ENCODE results near the gene CEACAM16. TPM values are rescaled to one million over a fixed set of nuclear protein-coding genes. Genes with fewer than 3 reads are reported as not detected.

The CEACAM16 gene
- total RNA-seq, 6 donors from 2014 or later = not detected

DNA sequence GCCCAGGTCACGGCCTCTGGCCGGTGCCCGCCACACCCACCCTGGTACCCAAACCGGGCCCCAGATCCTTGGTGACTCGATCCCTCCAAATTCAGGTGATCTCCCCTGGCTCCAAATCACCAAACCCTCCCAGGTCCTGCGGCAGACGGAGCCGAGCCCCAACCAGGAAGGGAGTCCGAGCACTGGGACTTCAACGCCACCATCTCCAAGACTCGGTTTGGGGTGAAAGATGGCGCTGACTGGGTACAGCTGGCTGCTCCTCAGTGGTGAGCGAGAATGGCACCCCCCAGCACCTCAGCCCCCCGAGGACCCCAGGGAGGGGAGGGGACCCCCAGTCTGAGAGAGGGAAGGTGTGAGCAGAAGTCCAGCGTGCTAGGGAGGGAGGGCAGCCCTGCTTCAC lies 2.3 kb downstream of the CEACAM16 start:
- 86 to 90% methylated on average over 11 of the region's 15 CpGs for WGBS, 2 donors
- TF ChIP-seq POLR2AphosphoS5 (IDR thresholded peaks at IDR 0.05) = no peak
- no peak for TF ChIP-seq EP300 (IDR thresholded peaks at IDR 0.05)
- TF ChIP-seq, protein P1, sequence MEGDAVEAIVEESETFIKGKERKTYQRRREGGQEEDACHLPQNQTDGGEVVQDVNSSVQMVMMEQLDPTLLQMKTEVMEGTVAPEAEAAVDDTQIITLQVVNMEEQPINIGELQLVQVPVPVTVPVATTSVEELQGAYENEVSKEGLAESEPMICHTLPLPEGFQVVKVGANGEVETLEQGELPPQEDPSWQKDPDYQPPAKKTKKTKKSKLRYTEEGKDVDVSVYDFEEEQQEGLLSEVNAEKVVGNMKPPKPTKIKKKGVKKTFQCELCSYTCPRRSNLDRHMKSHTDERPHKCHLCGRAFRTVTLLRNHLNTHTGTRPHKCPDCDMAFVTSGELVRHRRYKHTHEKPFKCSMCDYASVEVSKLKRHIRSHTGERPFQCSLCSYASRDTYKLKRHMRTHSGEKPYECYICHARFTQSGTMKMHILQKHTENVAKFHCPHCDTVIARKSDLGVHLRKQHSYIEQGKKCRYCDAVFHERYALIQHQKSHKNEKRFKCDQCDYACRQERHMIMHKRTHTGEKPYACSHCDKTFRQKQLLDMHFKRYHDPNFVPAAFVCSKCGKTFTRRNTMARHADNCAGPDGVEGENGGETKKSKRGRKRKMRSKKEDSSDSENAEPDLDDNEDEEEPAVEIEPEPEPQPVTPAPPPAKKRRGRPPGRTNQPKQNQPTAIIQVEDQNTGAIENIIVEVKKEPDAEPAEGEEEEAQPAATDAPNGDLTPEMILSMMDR (IDR thresholded peaks at IDR 0.05) = no peak
- TF ChIP-seq POLR2A (IDR thresholded peaks at IDR 0.05) = no peak
- Histone ChIP-seq H3K9me3 (no peaks in the 10 kb centered on the region), H3K4me1 (peaks cover 0 to 7% (median 2%) of the 10 kb centered on the region in 4 donors), H3K27ac (no peak overlapping the region), H3K27me3 (no peaks in the 10 kb centered on the region), H3K4me3 (no peak overlapping the region), H3K36me3 (no peaks in the 10 kb centered on the region)
- DNase-seq = peak in 1 of 2 donors; percentile 52
- no peak for ATAC-seq (ENCODE audit: low FRiP score in 2 of 2)

DNA sequence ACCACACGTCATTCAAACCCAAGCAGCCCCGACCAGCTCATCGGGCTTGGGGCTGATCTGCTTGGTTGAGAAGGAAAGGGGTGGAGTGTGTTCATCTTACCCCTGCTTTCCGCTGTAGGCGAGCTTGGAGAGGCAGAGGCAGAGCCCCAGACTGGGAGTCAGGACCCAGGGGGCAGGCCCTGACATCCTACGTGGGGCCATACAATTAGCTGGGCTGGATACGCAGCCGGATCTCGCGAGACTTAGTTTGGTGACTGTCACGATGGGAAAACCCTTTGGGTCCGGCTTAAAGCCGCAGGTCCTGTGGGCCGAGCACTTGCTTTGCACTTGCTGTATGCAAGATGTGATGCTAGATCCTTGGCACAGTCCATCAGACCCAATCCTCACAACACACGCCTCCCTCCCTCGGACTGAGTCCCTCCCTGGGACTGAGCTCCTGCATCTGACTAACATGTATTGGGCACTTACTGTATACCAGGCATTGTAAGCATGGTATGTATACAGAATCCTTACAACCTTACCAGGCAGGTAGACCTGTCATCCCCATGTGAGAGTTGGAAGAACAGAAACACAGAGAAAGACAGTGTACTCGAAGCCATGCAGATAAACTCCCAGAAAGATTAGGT lies 3.7 kb downstream of the CEACAM16 start:
- H3K36me3 ChIP-seq = no peaks in the 10 kb centered on the region
- H3K4me1 ChIP-seq = no peaks in the 10 kb centered on the region
- TF ChIP-seq EP300 (IDR thresholded peaks at IDR 0.05) (no peak), POLR2A (IDR thresholded peaks at IDR 0.05) (no peak), POLR2AphosphoS5 (IDR thresholded peaks at IDR 0.05) (no peak)
- TF ChIP-seq, protein P1 (IDR thresholded peaks at IDR 0.05) = no peak
- H3K9me3 ChIP-seq = no peaks in the 10 kb centered on the region
- no peak overlapping the region for H3K27ac ChIP-seq
- H3K4me3 ChIP-seq = no peak overlapping the region
- ATAC-seq (ENCODE audit: low FRiP score in 2 of 2) (no peak), DNase-seq (no peak)
- no peaks in the 10 kb centered on the region for H3K27me3 ChIP-seq
- 88 to 90% methylated on average over 6 to 17 of the region's 17 CpGs for WGBS, 2 donors

DNA sequence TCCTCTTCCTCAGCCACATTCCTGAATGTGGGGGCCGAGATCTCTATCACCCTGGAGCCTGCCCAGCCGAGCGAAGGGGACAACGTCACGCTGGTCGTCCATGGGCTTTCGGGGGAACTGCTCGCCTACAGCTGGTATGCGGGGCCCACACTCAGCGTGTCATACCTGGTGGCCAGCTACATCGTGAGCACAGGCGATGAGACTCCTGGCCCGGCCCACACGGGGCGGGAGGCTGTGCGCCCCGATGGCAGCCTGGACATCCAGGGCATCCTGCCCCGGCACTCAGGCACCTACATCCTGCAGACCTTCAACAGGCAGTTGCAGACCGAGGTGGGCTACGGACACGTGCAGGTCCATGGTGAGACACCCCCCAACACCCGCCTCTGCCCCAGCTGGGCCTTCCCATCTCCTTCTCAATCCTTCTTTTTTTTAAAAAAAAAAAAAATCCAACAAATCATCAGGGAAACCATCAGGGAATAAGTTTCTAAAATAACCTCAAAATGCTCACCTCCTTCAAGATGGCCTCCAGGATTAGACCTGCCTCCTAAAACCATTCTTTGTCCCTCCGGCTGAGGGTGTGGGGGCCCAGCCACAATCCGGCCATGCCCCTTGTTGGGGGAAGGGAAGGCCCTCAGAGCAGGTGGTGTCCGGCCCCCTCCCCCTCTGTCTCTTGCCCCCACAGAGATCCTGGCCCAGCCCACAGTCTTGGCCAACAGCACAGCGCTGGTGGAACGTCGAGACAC lies 4.6 kb downstream of the CEACAM16 start:
- no peak for TF ChIP-seq POLR2A (IDR thresholded peaks at IDR 0.05)
- no peak for TF ChIP-seq EP300 (IDR thresholded peaks at IDR 0.05)
- TF ChIP-seq, protein P1 (IDR thresholded peaks at IDR 0.05) = no peak
- TF ChIP-seq POLR2AphosphoS5 (IDR thresholded peaks at IDR 0.05) = no peak
- DNase-seq = peak in 1 of 2 donors; percentile 52
- no peaks in the 10 kb centered on the region for H3K27me3 ChIP-seq
- no peak for ATAC-seq (ENCODE audit: low FRiP score in 2 of 2)
- H3K27ac ChIP-seq = no peak overlapping the region
- WGBS, 2 donors = 90 to 92% methylated on average over 15 to 27 of the region's 28 CpGs
- no peak overlapping the region for H3K4me3 ChIP-seq
- H3K9me3 ChIP-seq = no peaks in the 10 kb centered on the region
- H3K4me1 ChIP-seq = no peaks in the 10 kb centered on the region
- no peaks in the 10 kb centered on the region for H3K36me3 ChIP-seq

DNA sequence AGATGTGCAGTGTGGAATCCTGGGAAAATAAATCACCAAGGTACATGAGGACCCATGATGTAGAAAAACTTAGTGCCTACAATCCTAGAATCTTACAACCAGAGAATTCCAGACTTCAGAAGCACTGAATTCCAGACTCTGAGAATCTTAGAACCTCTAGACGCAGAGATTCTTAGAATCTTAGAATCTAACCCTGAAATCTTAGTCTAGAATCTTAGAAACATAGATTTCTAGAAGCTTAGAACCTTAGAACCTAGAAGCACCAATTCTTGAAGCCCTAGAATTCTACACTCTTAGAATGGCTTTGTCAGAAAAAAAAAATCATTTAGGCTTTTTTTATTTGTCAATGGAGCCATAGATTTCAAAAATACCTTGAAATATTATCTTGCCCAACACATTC lies 6.0 kb downstream of the CEACAM16 start:
- no peak for ATAC-seq (ENCODE audit: low FRiP score in 2 of 2)
- Histone ChIP-seq H3K27ac (no peak overlapping the region), H3K27me3 (no peaks in the 10 kb centered on the region), H3K36me3 (no peaks in the 10 kb centered on the region), H3K4me3 (no peak overlapping the region), H3K4me1 (no peaks in the 10 kb centered on the region), H3K9me3 (no peaks in the 10 kb centered on the region)
- no peak for DNase-seq
- WGBS, 2 donors = 95 to 100% methylated on average over 1 of the region's 1 CpG
- TF ChIP-seq, protein P1 (IDR thresholded peaks at IDR 0.05) = no peak

All from upper lobe of left lung (tissue), 6 donors.